ENCODE results near the gene FMNL2. TPM values are rescaled to one million over a fixed set of nuclear protein-coding genes. Genes with fewer than 3 reads are reported as not detected.

The FMNL2 gene
- total RNA-seq, 1 donor from 2014 or later, result 5.5 TPM

- Histone ChIP-seq H3K27ac (replicated peaks) (no peak overlapping the region), H3K4me1 (no peaks in the 10 kb centered on the region), H3K9me3 (replicated peaks) (no peaks in the 10 kb centered on the region), H3K27me3 (ENCODE audit: low read depth) (no peaks in the 10 kb centered on the region), H3K4me3 (no peak overlapping the region), H3K36me3 (peaks cover 44% of the 10 kb centered on the region)
- DNase-seq, result no peak
- intact Hi-C loops (cut with micrococcal nuclease), result loop anchor here (5.0 to 10.0 kb wide), 2 partner anchors 437 to 594 kb away; no protein-coding TSS in a partner anchor
- TF ChIP-seq CTCF (IDR thresholded peaks at IDR 0.05; ENCODE audit: borderline replicate concordance), result no peak
Measured at GRCh38 chr2:152629202-152629601, 294.2 kb downstream of the FMNL2 start.

GRCh38 chr2:152630466-152630865 is 295.5 kb downstream of the FMNL2 start:
- DNase-seq, result no peak
- no peaks in the 10 kb centered on the region for H3K4me1 ChIP-seq
- H3K27me3 ChIP-seq (ENCODE audit: low read depth), result no peaks in the 10 kb centered on the region
- no peaks in the 10 kb centered on the region for H3K9me3 ChIP-seq (replicated peaks)
- H3K27ac ChIP-seq (replicated peaks), result no peak overlapping the region
- H3K36me3 ChIP-seq, result peaks cover 44% of the 10 kb centered on the region
- no peak for TF ChIP-seq CTCF (IDR thresholded peaks at IDR 0.05; ENCODE audit: borderline replicate concordance)
- H3K4me3 ChIP-seq, result no peak overlapping the region
- intact Hi-C loops (cut with micrococcal nuclease), result no loop called here

GRCh38 chr2:152632736-152633135 is 297.8 kb downstream of the FMNL2 start:
- Histone ChIP-seq H3K27me3 (ENCODE audit: low read depth) (no peaks in the 10 kb centered on the region), H3K9me3 (replicated peaks) (no peaks in the 10 kb centered on the region), H3K4me3 (no peak overlapping the region), H3K36me3 (peaks cover 59% of the 10 kb centered on the region), H3K27ac (replicated peaks) (no peak overlapping the region), H3K4me1 (no peaks in the 10 kb centered on the region)
- no peak for DNase-seq
- intact Hi-C loops (cut with micrococcal nuclease), result no loop called here
- TF ChIP-seq CTCF (IDR thresholded peaks at IDR 0.05; ENCODE audit: borderline replicate concordance), result no peak

GRCh38 chr2:152635635-152636298 is 300.8 kb downstream of the FMNL2 start:
- Histone ChIP-seq H3K4me3 (no peak overlapping the region), H3K36me3 (peaks cover 50% of the 10 kb centered on the region), H3K4me1 (no peaks in the 10 kb centered on the region), H3K27ac (replicated peaks) (no peak overlapping the region), H3K27me3 (ENCODE audit: low read depth) (no peaks in the 10 kb centered on the region), H3K9me3 (replicated peaks) (no peaks in the 10 kb centered on the region)
- TF ChIP-seq CTCF (IDR thresholded peaks at IDR 0.05; ENCODE audit: borderline replicate concordance), result peak; percentile 86
- intact Hi-C loops (cut with micrococcal nuclease), result no loop called here
- peak; percentile 17 for DNase-seq

GRCh38 chr2:152637251-152637650 is 302.3 kb downstream of the FMNL2 start:
- Histone ChIP-seq H3K4me3 (no peak overlapping the region), H3K27ac (replicated peaks) (no peak overlapping the region), H3K4me1 (no peaks in the 10 kb centered on the region), H3K9me3 (replicated peaks) (no peaks in the 10 kb centered on the region), H3K27me3 (ENCODE audit: low read depth) (no peaks in the 10 kb centered on the region), H3K36me3 (peaks cover 47% of the 10 kb centered on the region)
- no peak for TF ChIP-seq CTCF (IDR thresholded peaks at IDR 0.05; ENCODE audit: borderline replicate concordance)
- intact Hi-C loops (cut with micrococcal nuclease), result no loop called here
- no peak for DNase-seq
